Measurements from ENCODE around the gene SNX21. TPM values are rescaled to one million over a fixed set of nuclear protein-coding genes. Genes with fewer than 3 reads are reported as not detected.

Gene SNX21
- total and polyA plus RNA-seq, 7 donors: 8.7 to 63.9 (median 24.9) TPM

DNA sequence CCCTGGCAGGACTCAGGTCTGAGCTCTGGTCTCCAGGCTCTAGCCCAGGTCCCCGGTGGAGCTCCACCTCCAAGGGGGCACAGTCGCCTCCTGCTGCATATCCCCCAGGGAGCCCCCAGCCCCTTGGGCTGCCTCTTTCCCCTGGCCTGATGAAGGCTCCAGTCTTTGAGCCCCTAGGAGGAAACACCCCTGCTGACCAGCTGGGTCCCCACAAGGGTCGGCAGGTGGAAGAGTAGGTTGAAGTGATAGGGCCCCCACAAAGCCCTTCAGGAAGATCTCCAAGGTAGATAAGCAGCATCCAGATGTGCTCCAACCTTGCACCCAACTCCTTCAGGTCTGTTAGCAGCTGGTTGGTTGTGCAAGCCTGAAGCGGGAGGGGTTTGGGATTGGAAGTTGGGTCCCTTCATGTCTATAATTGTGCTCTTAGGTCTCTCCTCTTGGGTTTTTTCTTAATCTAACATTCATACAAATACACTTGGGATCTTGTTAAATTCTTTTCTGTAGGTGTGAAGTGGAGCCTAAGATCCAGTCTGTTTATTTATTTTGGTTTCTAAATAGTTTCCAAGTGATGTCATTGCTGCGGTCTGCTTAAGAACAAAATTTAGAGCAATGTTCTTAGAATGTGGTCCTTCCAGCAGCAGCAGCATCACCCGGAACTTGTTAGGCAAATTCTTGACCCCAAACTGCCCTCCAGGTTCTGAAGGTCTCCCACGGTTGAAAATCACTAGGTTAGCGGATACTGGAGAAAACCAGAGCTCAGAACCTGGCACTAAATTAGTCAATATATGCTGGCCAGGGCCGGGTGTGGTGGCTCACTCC is 16.0 kb upstream of the SNX21 start:
- no peak for TF ChIP-seq CTCF (IDR thresholded peaks at IDR 0.05)
- no peaks in the 10 kb centered on the region for H3K9me3 ChIP-seq
- peaks cover 12% of the 10 kb centered on the region for H3K4me1 ChIP-seq
- no peak overlapping the region for H3K4me3 ChIP-seq
- H3K27ac ChIP-seq: peak overlapping the region; percentile 55
- intact Hi-C loops (cut with DNase I): no loop called here
- H3K27me3 ChIP-seq (ENCODE audit: insufficient read depth in 3 of 3, low read length in 2 of 3): no peaks in the 10 kb centered on the region
- 36 to 66% (median 41%) methylated on average over 8 to 9 of the region's 9 CpGs for WGBS, 3 donors
- H3K36me3 ChIP-seq (ENCODE audit: insufficient read depth in 1 of 2, low read depth in 1 of 2): peaks cover 0 to 42% of the 10 kb centered on the region in 2 donors
- no peak for ATAC-seq
- no peak for DNase-seq

GRCh38 chr20:45818239-45818638 is 15.4 kb upstream of the SNX21 start:
- Histone ChIP-seq H3K27ac (peak overlapping the region; percentile 55), H3K36me3 (ENCODE audit: insufficient read depth in 1 of 2, low read depth in 1 of 2) (peaks cover 0 to 49% of the 10 kb centered on the region in 2 donors), H3K4me3 (no peak overlapping the region), H3K9me3 (no peaks in the 10 kb centered on the region), H3K27me3 (ENCODE audit: insufficient read depth in 3 of 3, low read length in 2 of 3) (no peaks in the 10 kb centered on the region), H3K4me1 (peaks cover 11% of the 10 kb centered on the region)
- ATAC-seq (no peak), DNase-seq (no peak)
- WGBS, 3 donors: 68 to 87% (median 76%) methylated on average over 3 of the region's 3 CpGs
- intact Hi-C loops (cut with DNase I): no loop called here
- TF ChIP-seq CTCF (IDR thresholded peaks at IDR 0.05): no peak

GRCh38 chr20:45819466-45819865 is 14.1 kb upstream of the SNX21 start:
- Histone ChIP-seq H3K36me3 (ENCODE audit: insufficient read depth in 1 of 2, low read depth in 1 of 2) (peaks cover 0 to 61% of the 10 kb centered on the region in 2 donors), H3K27ac (peak overlapping the region; percentile 98), H3K4me3 (no peak overlapping the region), H3K9me3 (no peaks in the 10 kb centered on the region), H3K4me1 (peaks cover 14% of the 10 kb centered on the region), H3K27me3 (ENCODE audit: insufficient read depth in 3 of 3, low read length in 2 of 3) (no peaks in the 10 kb centered on the region)
- WGBS, 3 donors: 80 to 94% (median 86%) methylated on average over 4 of the region's 4 CpGs
- ATAC-seq: no peak
- no peak for TF ChIP-seq CTCF (IDR thresholded peaks at IDR 0.05)
- intact Hi-C loops (cut with DNase I): no loop called here
- DNase-seq: no peak

DNA sequence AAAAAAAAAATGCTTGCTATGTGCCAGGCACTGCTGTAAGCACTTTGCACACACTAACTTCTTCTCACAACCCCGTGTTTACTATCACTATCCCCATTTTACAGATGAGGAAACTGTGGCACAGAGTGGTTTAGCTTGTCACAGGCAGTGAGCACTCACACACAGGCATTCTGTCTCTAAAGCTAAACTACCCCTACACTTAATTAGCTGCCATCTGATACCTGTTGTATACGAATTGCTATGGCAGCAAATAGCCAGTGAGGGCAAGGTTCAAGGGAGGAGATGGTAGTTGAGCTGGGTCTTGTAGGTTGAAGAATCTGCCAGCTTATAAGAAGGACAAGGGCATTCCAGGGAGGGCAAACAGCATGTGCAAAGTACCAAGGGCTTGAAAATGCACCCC is 11.7 kb upstream of the SNX21 start:
- WGBS, 3 donors: 42 to 69% (median 61%) methylated on average over 2 of the region's 2 CpGs
- H3K27ac ChIP-seq: peak overlapping the region; percentile 98
- peak overlapping the region; percentile 81 for H3K4me3 ChIP-seq
- H3K36me3 ChIP-seq (ENCODE audit: insufficient read depth in 1 of 2, low read depth in 1 of 2): peaks cover 0 to 79% of the 10 kb centered on the region in 2 donors
- DNase-seq (no peak), ATAC-seq (no peak)
- no peaks in the 10 kb centered on the region for H3K27me3 ChIP-seq (ENCODE audit: insufficient read depth in 3 of 3, low read length in 2 of 3)
- H3K4me1 ChIP-seq: peaks cover 18% of the 10 kb centered on the region
- H3K9me3 ChIP-seq: no peaks in the 10 kb centered on the region
- TF ChIP-seq CTCF (IDR thresholded peaks at IDR 0.05): no peak
- intact Hi-C loops (cut with DNase I): loop anchor here (5.0 kb wide), 3 partner anchors 125 to 140 kb away; no protein-coding TSS in a partner anchor
